Epidermal melanocyte (primary cell): ENCODE measurements around the gene PDGFB.

Experiments used
- DNase-seq: peaks from one replicate; pipeline ENCODE4 v3.0.0; 2011; ENCODE audit warnings: low spot score; ENCODE audit not compliant: insufficient read length

PDGFB gene

DNA sequence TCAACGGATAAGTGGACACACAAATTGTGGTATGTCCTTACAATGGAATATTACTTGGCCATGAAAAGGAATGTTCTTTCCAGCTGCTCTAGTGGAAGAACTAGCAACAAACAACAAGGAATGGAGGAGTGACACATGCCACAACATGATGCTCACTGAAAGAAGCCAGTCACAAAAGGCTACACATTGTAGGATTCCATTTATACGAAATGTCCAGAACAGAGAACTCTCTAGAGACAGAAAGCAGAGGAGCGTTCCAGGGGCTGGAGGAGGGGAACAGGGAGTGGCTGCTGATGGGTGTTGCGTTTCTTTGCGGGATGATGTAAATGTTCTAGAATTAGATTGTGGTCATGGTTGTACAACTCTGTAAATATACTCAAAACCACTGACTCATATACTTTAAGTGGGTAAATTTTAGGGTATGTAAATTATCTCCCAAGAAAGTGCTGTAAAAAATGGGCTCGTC, 32.4 kb upstream of the PDGFB start:
- no peak for DNase-seq

DNA sequence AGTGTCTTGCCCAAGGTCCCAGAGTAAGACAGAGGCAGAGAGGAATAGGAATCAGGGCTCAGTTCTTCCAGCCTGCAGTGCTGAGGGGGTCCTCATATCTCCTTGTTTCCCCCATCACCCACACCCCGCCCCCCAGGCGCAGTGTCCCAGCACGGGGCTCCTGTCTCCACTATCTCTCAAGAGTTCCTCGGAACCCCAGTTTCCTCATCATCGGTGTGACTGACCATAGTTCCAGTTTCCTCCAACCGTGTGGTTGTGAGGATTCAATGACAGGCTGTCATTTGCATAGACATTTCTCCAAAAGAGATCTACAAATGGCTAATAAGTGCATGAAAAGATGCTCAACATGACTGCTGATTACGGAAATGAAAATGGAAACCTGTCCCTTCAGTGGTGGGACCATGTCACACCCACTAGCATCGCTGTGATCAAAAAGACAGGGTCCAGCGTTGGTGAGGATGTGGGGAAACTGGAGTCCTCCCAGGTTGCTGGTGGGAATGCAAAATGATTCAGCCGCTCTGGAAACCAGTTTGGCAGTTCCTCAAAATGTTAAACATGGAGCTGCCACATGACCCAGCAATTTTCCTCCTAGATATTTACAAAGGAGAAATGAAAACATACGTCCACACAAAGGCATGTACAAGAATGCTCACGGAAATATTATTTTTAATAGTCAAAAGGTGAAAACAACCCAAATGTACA, 31.8 kb upstream of the PDGFB start:
- DNase-seq = no peak

DNA sequence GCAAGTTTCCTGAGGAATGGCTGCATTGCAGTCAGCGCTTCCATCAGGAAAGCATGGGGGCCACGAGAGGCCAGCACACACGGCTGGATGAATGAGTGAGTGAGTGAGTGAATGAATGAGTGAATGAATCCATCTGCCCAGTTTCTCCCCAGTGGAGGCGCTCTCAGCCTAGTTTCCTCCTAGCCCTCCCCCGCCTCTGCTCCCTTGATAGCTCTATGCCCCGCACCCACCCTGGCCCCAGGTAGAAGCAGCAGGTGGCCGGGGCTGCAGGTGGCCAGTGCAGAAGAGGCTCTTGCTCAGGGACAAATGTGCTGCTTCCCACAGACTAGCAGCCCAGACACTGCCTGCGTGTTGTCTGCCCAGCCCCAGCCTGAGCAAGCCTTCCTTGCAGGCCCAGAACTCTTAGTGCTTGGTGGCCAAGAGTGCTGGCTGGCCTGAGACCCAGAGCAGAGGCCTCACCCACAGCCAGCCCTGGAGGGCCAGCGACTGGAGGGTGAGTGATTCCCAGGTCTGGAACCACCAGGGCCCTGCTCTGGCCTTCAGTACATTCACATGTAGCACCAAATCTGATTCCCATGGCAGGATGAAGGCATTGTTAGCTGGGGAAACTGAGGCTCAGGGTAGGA, 31.1 kb upstream of the PDGFB start:
- DNase-seq = no peak

DNA sequence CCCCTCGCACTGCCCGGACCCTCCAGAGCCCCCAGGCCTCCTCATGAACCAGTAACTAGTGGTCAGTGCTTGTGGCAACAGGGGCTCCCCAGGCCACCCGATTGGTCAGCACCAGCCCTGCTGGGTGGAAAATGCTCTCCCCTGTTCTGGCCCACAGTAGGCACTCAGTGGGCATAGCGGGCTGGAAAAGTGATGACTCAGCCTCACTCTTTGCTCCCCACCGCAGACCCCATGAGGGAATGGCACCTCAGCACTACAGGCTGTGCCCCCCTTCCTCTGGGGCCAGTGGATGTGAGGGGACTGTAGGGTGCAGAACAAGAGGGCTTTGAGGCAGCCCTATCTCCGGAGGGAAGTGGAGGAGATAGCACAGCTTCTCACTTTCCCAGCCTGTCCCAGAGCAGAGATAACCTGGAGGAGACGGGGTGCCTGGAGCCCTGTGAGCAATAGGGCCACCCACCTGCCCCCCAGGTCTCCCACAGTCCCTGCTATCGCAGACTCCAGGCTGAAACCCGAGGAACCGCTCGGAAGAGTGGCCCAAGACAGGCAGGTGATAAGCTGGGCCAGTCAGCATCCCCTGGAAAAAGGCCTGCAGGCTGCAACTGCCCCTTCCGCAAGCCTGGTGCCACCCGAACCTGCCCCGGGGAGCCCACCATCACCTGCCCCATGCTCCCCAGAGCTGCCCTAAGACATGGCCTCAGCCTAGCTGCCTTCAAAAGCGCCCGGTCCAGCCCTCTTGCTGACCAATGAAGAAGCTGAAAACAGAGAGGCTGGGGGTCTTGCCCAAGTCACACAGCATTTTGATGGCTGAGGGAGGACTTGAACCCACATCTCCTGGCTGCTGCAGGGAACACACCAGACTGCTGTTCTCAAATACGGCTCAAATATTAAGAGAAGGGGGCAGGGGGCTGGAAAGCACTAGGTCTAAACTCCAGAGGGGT, 29.4 kb upstream of the PDGFB start:
- DNase-seq = no peak

DNA sequence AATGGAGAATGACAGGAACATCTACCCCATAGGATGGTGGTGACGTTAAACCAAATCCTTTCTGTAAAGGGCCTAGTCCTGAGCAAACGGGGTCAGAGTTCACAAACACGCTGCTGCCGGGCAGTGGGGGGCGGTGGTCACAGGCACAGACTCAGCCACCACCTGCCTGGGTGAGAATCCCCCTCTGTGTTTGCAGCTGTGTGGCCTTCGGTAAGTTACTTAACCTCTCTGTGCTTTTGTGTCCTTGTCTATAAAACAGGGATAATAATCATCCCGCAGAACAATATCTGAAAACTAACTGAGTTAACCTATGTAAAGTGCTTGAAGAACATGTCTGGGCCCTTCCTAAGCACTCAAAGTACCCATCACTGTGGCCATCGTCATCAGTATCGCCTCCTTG, 26.0 kb upstream of the PDGFB start:
- DNase-seq = no peak

DNA sequence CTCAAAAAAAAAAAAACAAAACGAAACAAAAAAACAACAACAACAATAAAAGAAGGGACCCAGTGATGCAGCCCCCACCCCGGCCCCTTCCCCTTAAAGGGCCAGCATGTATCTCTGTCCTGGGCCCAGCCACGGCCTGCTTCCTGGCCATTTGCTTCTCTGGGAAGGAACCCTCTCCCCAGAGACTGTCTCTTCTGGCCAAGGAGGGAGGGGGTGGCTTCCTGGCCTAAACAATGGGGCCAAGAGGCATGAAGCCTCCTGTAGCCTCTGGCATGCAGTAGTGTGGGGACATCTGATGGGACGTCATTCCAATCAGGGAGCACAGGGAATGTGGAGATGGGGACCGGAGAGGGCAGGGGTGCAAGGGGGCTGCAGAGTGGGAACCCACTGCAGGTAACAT, 25.5 kb upstream of the PDGFB start:
- no peak for DNase-seq

DNA sequence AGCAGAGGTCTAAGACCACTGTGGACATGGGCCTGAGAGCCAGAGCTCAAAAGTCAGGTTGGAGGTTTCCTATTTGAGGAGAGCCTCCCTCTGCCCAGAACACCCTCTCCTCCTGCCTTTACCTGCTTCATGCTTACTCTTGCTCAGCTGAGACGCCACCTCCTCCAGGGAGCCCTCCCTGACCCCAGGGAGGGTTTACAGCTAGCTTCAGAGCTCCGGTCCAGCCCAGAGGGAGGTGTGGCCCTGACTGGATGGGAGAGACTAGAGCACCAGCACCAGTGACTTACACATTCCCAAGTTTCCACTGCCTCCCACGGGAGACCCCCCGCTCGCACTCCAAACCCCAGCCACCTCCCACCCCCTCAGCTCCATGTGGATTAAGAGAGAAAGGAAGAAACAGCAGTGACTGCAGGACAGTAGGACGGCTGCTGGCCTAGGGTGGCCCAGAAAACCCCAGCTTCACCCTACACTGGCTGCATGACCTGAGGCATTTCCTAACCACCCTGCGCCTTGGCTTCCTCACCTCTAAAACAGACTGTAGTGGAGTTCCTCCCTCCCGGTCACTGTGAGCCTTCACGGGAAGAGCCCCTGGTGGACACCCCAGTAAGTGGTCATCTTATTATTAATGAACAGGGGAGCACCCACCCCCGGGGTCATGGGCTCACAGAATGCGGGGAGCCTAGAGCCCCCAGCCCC, 24.5 kb upstream of the PDGFB start:
- no peak for DNase-seq

DNA sequence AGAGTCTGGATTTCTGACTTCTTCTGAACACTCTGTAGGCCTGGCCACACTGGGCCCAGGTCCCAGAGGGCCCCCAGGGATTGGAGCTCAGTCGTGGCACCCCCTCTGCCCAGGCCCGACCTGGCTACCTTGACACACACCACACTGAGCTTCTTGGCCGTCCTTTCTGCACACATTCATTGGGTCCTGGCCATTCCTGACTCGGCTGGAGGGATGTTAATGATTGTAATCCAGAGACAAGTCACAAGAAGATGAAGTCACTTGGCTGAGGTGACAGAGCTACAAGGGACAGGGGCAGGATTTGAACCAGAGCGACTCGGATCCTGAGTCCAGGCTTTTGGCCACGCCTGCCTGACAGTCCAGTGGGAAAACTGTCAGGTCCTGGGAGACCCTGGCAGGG, 23.9 kb upstream of the PDGFB start:
- no peak for DNase-seq

DNA sequence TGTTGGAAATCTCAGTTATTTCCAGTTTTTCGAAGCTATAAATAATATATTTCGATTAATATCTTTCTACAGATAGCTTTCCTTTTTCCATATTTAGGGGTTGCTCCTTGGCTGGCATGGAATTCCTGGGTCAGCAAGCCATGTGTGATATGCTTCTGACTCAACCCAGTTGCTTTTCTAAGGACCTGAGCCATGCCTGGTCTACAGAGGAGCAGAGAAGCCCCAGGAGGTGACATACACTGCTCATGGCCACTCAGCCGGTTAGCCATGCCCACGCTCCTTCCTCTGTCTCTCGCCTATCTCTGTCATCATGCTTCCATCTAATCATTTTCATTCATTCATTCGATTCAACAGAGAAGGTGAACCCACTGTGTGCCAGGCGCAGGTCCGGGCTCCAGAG, 23.2 kb upstream of the PDGFB start:
- DNase-seq = no peak

DNA sequence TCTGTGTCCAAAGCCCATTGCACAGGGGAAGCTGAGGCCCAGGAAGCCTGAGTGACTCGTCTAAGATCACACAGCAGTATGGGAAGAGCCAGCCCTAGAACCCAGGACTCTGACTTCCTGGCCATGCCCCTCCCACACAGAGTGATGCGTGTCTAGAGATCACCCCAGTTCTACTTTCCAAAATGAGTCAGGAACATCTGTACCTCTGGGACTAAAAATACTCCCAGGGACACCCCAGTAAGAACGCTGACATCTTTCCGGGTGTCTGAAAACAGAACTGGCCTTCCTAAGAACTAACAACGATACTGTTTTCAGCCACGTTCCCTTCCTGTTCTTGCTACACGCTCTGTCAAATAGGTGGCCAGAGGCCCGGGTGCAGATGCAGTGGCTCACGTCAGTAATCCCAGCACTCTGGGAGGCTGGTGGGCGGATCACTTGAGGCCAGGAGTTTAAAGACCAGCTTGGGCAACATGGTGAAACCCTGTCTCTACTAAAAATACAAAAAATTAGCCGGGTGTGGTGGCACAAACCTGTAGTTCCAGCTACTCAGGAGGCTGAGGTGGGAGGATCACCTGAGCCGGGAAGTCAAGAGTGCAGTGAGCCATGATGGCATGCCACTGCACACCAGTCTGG, 21.7 kb upstream of the PDGFB start:
- DNase-seq = no peak

DNA sequence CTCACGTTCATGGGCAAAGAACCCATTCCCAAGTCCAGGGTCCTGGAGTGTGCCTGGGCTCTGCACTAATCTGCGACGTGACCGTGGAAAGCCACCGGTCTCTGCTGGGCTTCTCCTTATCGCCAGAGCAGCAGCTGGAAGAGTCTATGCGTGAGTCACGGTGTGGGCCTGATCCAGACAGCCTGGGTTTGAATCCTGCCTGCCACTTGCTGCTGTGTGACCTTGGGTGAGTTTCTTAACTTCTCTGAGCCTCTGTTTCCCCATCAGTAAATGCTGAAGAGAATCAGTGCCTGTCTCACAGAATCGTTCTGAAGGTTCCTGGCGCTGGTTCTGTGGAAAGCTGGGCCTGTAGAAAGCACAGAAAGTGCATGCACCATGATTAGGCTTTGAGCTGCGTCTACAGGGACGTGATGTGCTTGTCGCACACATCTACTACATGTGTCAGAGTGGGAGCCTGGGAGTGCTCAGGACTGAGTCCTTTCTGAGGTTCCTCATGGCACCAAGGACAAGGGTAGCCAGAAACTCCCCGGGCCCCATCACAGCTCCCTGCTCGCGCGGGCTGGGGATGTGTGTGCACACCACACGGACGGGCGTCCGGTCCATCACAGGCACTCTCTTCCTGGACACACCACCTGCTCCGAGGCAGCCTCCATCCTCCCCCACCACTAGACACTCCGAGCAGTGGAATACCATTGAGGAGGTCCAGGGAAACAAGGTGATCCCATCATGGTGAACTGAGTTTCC, 20.5 kb upstream of the PDGFB start:
- no peak for DNase-seq

DNA sequence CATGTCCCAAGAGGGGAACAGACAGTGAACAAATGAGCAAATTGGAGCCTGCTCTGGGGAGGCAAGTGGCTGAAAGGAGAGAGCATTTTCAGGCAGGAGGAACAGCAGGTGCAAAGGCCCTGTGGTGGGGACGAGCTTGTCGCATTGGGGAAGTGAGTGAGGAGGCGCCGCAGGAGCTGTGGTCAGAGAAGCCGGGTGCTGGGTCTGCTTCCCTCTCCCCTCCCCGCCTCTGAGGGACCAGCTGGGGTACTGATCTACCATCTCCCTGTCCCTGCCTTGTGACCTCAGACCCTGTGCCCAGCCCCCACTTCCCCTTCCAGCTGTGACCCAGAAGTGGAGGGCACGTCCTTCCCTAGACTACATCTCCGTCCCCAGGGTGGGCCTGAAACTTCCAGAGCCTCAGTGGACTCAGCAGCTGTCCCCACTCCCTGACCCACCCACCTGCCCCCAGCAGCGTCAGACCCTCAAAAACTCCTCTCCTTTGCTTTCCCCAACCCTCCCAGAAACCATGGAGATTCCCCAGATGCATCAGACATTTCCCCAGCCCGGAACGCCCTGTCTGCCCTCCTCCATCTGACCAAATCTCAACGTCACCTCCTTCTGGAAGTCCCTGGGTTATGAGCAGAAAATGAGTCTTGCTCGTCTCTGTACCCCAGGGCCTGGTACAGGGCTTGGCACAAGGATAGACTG, 19.7 kb upstream of the PDGFB start:
- DNase-seq = no peak

DNA sequence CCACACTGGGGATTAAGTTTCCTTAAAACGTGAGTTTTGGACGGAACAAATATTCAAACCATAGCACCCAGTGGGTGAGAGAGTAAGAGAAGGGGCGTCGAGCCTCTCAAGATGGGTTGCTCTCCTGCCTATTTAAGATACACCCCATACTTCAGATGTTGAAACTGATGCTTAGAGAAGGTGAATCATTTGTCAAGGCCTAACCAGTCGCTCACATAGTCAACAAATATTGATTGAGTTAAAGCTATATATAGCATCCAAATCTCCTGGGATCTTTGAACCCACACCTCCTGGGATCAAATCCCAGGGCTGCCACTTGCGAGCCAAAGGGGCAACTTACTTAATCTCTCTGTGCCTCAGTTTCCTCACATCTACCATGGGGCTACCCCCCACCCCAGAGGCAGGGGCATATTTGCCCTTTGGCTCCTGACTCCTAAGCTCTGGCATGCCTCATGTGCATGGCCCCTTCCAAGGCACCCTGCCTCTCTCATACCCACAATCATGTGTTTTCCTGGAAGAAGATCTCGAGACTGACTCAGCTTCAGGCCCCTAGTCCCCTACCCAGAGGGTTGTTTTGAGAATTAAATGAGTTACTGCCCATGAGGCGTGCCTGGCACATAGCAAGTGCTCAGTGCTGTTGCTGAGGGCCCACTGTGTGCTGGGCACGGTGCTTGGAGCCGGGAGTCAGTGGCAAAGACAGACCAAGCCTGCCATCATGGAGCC, 19.0 kb upstream of the PDGFB start:
- DNase-seq = no peak

DNA sequence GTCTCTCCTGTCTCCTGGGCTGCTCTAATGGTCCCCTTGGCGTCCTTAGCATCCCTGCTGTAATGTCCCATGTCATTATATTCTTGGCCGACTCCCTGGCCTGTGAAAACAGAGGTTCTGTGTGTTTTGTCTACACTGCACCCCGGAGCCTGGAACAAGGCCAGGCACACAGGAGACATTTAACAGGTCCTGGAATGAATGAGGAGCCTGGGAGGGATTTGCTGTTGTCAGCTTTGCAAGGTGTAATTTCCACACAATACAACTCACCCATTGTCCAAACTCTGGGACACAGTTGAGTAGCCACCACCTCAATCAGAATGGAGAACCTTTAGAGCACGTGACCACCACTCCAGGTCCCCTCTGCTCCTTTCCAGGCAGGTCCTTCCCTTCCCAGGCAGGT, 14.9 kb upstream of the PDGFB start:
- no peak for DNase-seq

DNA sequence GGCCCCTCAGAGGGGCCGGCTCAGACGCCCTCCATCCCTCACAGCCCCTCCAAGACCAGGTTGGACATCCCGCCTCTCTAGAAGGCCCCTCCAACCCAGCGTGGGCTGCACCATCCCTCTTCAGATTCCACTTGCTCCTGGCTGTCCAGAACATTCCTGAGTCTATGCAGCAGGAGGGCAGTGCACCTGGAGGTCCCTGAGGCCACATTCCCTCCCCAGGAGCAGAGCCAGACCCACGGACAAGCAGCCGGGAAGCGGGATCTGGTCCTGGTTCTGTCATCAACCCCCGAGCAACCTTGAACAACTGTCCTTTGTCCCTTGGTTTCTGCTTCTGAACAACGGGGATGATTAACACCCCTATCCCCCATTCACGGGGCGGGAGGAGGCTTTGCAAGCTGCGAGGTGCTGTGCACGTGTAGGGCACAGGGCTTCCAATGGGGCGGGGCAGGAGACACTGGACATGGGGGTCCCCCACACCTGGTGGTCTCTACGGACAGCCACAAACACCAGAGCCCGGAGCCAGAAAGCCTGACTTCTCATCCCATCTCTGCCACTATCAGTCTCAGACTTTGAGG, 13.2 kb upstream of the PDGFB start:
- DNase-seq = no peak

DNA sequence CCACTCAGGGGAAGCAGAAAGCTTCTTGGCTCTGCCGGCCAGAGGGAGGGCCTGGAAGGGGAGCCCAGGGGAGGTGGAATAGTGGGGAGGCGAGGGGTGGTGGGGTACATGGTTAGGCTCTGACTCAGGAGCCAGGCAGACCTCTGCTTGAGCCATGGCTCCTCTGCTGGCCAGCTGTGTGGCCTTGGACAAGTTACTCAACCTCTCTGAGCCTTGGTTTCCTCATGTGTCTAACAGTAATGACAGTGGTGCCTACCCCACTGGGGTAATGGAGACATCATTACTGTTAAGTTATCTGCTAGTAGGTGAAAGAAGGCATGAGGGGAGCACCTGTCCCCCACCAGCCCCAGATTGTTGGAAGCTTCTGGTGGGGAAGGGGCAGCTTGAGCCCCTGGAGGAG, 12.2 kb upstream of the PDGFB start:
- DNase-seq = no peak

DNA sequence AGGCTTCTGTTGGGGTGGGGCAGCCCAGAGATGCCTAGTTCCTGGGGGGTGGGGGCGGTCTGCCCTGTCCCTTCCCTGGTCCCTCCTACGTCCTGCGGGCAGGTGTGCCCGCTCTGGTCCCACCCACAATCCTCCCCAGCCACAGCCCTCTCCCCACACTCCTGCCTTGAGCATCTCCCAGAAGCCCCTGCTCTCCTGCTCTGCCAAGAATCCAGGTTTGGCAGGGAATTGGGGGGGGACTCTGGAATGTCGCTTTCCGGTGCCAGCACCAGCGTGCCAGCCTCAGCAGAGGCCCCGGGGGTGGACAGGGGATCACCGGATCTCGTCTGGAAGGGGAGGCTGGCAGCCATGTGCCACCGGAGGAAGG, 11.4 kb upstream of the PDGFB start:
- no peak for DNase-seq

DNA sequence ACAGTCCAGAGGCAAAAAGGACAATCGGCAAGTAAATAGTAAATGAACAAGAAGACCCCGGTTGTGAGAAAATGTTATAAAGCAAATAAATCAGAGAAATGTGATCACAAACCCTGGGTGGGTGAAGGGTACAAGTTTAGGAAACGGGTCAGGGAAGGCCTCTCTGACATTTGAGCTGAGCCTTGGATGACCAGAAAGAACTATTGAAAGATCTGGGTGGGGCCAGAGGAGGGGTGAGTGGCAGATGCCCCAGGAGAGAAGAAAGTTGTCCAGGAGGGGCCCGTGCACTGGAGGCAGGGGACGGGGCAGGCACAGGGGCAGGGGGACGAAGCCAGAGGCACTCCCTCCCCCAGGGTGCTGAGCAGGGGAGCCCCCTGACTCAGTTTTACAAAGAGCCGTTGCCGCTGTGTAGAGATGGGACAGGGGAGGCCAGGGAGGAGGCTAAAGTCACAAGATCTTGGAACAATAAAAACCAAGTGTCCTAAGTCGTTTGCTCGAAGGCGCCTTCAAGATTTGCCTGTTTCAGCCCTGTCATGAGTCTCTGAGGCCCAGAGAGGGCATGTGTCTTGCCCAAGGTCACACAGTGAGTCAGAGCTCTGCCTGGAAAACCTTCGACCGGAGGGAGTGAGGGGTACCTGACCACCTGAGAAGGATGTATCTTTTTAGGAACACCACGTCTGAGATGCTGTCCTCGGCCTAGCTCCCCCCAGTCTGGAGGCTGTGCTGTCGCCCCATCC, 10.8 kb upstream of the PDGFB start:
- no peak for DNase-seq
